CD4-positive, alpha-beta T cell treated with Interferon alpha-2 for 1 hour (primary cell): ENCODE results near the gene NAGLU.
"Not testable (repeated sequence)": the region's sequence is repeated elsewhere in the genome, so short reads cannot be mapped to it uniquely, and the experiment has no call there.

Source experiments
- DNase-seq, 2 donors: peaks; one replicate each; pipeline ENCODE4 v3.0.0-alpha.2; 2020 to 2022

The NAGLU gene

DNA sequence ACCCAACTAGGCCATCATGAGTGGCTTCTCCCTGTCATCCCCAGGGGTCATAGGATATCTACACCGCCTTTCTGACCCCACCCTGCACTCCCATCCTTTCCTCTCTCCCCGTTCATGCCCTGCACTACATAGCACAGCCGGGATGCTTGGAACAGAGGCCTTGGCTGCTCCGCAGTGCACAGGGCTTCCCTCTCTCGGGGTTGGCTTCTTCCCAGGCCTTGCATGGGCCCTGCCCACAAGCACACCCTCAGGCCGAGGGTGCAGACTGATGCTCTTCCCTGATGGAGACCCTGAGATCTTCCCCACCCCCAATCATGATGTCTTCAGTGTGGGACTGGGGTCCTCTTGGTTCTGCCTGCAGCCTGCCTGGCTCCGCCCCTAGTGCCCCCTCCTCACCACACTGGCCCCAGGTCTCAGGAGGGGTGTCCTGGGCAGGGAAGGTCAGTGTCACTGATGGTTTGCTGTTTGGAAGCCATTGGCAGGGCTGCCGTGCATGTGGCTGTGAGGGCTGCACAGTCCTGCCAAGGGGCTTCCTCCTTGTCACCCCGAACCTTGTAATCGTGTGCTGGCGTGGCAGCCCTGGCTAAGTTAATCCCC is 14.3 kb upstream of the NAGLU start:
- no peak for DNase-seq

DNA sequence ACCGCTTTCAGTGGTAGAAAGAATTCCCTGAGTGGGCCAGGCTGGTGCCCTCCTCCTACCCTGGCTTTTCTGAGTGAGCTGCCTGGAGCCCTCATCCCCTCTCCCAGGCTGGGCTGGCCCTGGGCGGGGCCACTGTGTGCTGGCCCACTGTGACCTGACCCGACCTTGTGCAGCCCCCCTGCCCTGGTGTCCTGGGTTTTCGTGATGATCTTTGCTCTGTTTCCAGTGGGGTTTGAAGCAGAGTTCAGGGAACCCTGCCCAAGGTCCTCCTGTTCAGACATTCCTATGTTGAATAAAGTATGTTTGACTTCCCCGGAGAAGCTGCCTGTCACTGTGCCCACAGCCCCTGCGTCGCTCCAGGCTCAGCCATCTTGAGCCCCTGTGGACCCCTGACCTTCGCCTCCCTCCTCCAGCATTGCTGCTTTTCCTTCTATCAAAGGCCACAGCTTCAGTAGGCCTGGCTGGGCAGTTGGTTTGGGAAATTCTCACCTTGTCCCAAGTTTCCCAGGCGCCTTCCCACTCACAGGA is 13.7 kb upstream of the NAGLU start:
- no peak for DNase-seq

DNA sequence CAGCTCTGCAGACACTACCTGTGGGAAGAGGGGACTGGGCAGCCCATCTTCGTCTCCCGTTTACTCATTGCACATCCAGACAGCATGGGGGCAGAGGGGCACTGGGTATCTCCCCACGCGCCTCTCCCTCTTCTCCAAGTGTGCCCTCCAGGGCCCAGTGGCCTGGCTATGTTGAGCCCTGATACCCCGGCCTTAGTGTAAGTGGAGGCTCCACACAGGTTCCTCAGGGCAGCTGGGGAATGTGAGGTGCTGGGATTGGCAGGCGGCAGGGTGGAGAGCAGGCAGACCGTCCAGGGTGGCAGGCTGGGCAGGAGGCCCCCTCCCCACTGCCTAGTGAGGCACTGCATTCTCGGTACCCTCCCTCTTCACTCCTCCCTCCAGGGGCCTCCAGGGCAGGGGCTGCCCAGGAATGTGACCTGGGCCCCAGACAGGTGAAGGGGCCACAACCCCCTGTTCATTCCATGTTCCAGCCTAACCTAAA is 13.2 kb upstream of the NAGLU start:
- DNase-seq, result no peak

- no peak for DNase-seq
These were observed 10.8 kb upstream of the NAGLU start for GRCh38 chr17:42525221-42525620.

- DNase-seq, result no peak
These were observed 10.0 kb upstream of the NAGLU start for GRCh38 chr17:42526031-42526444.

DNA sequence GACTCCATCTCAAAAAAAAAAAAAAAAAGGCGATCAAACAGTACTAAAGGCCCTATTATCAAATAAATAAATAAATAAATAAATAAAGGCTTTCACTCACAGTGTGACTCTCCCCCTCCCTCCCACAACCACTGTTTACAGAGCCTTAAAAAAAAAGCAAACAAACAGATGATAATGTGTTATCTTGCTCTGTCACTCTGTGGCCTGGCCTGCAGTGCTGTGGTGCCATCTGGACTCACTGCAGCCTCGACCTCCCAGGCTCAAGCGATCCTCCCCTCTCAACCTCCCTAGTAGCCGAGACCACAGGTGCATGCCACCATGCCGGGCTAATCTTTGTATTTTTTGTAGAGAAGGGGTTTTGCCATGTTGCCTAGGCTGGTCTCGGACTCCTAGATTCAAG is 8.1 kb upstream of the NAGLU start:
- no peak for DNase-seq

- DNase-seq, result no peak
These were observed 7.0 kb upstream of the NAGLU start for GRCh38 chr17:42529061-42529460.

DNA sequence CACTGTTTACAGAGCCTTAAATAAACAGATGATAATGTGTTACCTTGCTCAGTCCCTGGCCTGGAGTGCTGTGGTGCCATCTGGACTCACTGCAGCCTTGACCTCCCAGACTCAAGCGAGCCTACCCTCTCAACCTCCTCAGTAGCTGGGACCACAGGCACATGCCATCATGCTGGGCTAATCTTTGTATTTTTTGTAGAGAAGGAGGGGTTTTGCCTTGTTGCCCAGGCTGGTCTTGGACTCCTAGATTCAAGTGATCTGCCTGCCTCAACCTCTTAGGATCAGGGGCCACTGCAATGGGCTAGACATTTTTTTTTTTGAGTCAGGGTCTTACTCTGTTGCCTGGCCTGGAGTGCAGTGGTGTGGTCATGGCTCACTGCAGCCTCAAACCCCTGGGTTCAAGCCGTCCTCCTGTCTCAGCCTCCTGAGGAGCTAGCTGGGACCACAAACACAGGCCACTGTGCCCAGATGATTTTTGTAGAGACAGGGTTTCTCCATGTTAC is 5.0 kb upstream of the NAGLU start:
- DNase-seq, result no peak

GRCh38 chr17:42531455-42532354 is 4.3 kb upstream of the NAGLU start:
- peak; percentile 47 to 64 for DNase-seq

DNA sequence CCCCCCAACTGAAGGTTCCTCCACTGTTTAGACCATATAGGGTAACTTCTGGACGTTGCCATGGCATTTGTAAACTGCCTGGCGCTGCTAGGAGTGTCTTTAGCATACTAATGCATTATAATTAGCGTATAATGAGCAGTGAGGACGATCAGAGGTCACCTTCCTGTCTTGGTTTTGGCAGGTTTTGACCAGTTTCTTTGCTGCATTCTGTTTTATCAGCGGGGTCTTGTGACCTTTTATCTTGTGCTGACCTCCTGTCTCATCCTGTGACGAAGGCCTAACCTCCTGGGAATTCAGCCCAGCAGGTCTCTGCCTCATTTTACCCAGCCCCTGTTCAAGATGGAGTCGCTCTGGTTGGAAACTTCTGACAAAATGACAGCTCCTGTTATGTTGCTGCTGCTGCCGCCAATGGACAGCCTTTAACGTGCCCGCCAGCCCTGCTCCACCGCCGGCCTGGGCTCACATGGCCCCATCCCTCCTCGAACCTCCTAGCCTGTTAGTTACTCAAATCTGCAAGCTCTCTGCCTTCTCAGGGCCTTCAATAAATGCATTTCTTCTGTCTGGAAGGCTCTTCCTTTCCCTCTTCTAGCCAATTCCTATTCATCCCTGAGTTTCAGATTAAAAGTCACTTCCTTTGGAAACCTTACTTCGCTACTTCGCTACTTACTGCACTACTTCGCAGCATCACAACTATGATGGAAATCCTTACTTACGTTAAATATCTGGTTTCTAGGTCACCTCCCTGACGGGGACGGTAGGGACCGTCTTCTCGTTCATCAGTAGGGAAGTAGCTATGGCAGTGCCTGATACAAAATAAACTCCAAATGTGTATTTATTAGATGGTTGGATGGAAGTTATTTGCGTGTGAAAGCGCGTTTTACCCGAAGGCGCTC is 640 bp upstream of the NAGLU start:
- DNase-seq, result no peak

GRCh38 chr17:42536372-42537155 is 523 bp downstream of the NAGLU start:
- DNase-seq, result peak; percentile 55 to 70

GRCh38 chr17:42537156-42537805 is 1.2 kb downstream of the NAGLU start:
- DNase-seq, result no peak

GRCh38 chr17:42537826-42538451 is 1.9 kb downstream of the NAGLU start:
- no peak for DNase-seq

DNA sequence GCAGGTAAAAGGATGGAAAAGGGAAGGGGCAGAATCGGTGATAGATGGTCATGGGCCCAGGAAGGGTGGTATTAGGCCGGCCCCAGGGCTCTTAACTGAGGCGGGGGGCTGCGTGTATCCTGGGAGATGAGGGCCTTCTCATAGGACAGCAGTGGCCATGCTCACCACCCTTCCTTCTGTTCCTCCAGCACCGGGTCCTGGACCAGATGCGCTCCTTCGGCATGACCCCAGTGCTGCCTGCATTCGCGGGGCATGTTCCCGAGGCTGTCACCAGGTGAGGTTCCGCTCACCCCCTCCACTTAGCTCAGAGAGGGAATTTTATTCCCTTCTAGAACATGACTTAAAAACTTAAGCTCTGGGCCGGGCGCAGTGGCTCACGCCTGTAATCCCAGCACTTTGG is 2.4 kb downstream of the NAGLU start:
- no peak for DNase-seq

DNA sequence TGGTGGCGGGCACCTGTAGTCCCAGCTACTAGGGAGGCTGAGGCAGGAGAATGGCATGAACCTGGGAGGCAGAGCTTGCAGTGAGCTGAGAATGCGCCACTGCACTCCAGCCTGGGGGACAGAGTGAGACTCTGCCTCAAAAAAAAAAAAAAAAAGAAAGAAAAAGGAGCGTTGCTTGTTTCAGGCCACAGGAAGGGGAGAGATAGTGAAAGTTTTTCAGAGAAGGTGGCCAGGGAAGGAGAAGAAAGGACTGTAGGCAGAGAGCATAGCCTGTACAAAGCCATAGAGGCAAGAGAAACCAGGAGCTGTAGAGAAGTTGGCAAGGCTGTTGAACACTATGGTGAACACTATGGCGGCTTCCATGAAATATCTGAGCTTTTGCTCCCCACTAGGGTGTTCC is 4.5 kb downstream of the NAGLU start:
- DNase-seq, result not testable (repeated sequence)

DNA sequence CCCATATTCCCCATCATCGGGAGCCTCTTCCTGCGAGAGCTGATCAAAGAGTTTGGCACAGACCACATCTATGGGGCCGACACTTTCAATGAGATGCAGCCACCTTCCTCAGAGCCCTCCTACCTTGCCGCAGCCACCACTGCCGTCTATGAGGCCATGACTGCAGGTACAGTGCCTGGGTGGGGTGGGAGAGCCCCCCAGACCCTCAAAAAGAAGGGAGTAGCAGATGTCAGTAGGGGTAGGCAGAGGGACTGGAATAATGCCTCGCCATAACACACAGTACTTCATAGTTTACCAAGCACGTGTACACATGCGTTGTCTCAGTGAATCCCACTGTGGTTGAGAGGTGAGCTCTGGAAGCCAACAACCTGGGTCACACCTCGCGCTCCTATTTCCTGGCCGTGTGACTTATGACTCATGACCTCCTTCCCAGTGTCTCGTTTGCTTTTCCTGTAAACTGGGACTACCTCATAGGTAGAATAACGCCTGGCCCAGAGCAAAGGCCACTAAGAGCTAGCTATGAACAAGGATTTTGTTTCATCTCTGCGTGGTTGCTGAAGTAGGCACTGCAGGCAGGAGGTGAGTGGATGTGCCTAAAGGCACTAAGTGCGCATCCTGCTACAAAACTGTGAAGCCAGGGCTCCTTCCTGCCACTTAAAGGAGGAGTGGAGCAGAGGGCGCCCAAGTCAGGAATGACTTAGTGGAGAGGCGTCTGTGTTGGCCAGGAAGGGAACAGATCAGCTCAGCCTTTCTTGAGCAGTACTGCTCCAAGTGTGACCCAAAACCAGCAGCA is 5.2 kb downstream of the NAGLU start:
- DNase-seq, result peak; percentile 22 to 55

DNA sequence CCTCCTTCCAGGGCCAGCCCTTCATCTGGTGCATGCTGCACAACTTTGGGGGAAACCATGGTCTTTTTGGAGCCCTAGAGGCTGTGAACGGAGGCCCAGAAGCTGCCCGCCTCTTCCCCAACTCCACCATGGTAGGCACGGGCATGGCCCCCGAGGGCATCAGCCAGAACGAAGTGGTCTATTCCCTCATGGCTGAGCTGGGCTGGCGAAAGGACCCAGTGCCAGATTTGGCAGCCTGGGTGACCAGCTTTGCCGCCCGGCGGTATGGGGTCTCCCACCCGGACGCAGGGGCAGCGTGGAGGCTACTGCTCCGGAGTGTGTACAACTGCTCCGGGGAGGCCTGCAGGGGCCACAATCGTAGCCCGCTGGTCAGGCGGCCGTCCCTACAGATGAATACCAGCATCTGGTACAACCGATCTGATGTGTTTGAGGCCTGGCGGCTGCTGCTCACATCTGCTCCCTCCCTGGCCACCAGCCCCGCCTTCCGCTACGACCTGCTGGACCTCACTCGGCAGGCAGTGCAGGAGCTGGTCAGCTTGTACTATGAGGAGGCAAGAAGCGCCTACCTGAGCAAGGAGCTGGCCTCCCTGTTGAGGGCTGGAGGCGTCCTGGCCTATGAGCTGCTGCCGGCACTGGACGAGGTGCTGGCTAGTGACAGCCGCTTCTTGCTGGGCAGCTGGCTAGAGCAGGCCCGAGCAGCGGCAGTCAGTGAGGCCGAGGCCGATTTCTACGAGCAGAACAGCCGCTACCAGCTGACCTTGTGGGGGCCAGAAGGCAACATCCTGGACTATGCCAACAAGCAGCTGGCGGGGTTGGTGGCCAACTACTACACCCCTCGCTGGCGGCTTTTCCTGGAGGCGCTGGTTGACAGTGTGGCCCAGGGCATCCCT is 7.4 kb downstream of the NAGLU start:
- no peak for DNase-seq

- DNase-seq, result no peak
These were observed 8.8 kb downstream of the NAGLU start for GRCh38 chr17:42544874-42545283.
